Panc1 (cell line): Measurements from ENCODE around the gene CAMK4. TPM values are rescaled to one million over a fixed set of nuclear protein-coding genes. Genes with fewer than 3 reads are reported as not detected.

ENCODE experiments used
- ATAC-seq: fragments of 200-7000 bp; cut with Tn5 transposase; 2 replicates; pipeline ENCODE4 v1.9.1; 2020; ENCODE audit warnings: mild to moderate bottlenecking, moderate library complexity
- BruUV-seq: library from RNA; stranded (reverse); fragments of 400-500 nt; replicated peaks from 2 replicates; lab custom pipeline; 2021; lab: Mats Ljungman, UMichigan
- CTCF ChIA-PET: fragments of 300-600 bp; sonication (Branson Sonifier 250); formaldehyde crosslinking; loops from one replicate; lab custom pipeline; 2022; ENCODE audit warnings: antibody characterized with exemption; lab: Charles Lee
- POLR2A ChIA-PET: fragments of 300-600 bp; sonication (Branson Sonifier 250); formaldehyde crosslinking; loops from one replicate; lab custom pipeline; 2022; ENCODE audit warnings: antibody characterized with exemption; lab: Charles Lee
- DNase-seq: peaks from one replicate; pipeline ENCODE4 v3.0.0-alpha.2; 2010; ENCODE audit warnings: low read depth, low spot score
- H3K27ac ChIP-seq: 2 replicates; pipeline ENCODE4 v1.5.1; 2011; ENCODE audit warnings: mild to moderate bottlenecking, low read length, inconsistent platforms
- H3K27me3 ChIP-seq: fragments of 200-500 bp; sonication (Bioruptor generic); 2 replicates; pipeline ENCODE4 v1.6.0; 2014; ENCODE audit warnings: low read length, inconsistent platforms; ENCODE audit not compliant: control insufficient read depth, insufficient read depth
- H3K36me3 ChIP-seq: fragments of 200-500 bp; sonication (Bioruptor generic); 2 replicates; pipeline ENCODE4 v1.5.1; 2014; ENCODE audit warnings: inconsistent platforms, mild to moderate bottlenecking, low read length, moderate library complexity; ENCODE audit not compliant: control insufficient read depth, insufficient read depth
- H3K4me1 ChIP-seq: 2 replicates; pipeline ENCODE4 v1.5.1; 2011; ENCODE audit warnings: inconsistent platforms, mild to moderate bottlenecking, low read length, moderate library complexity; ENCODE audit not compliant: control insufficient read depth, insufficient read depth
- H3K4me3 ChIP-seq, 2 experiments: 2 replicates each; pipeline ENCODE4 v1.5.1; 2011 to 2012; ENCODE audit warnings: low read depth in 2 of 2, low read length in 2 of 2, mild to moderate bottlenecking in 2 of 2, inconsistent platforms in 1 of 2, moderate library complexity in 1 of 2
- H3K9me3 ChIP-seq: fragments of 200-500 bp; sonication (Bioruptor generic); 2 replicates; pipeline ENCODE4 v1.5.1; 2014; ENCODE audit warnings: low read depth, mild to moderate bottlenecking, inconsistent platforms, low read length, moderate library complexity; ENCODE audit not compliant: control insufficient read depth, insufficient read depth
- POLR2AphosphoS5 ChIP-seq: IDR thresholded peaks from 2 replicates; pipeline ENCODE4 v1.6.1; 2012; ENCODE audit warnings: mild to moderate bottlenecking, low read depth, low read length, moderate library complexity
- SIN3A ChIP-seq: IDR thresholded peaks from 2 replicates; pipeline ENCODE4 v1.6.1; 2012; ENCODE audit warnings: low read depth, mild to moderate bottlenecking, low read length, moderate library complexity, borderline replicate concordance; ENCODE audit not compliant: insufficient read depth
- TCF7L2 ChIP-seq: IDR thresholded peaks from 2 replicates; pipeline ENCODE4 v1.6.1; 2011; ENCODE audit warnings: mild to moderate bottlenecking, low read depth, low read length, inconsistent platforms
- in situ Hi-C: cut with HindIII; loops from 2 replicates; pipeline ENCODE4 v1.10.0; 2016; ENCODE audit warnings: low sequenced_read_pairs, low pct_unique_long_range_greater_than_20kb
- intact Hi-C: fragments of 100-400 bp; cut with micrococcal nuclease; formaldehyde crosslinking; loops from one replicate; pipeline ENCODE4 v1.10.0; 2022; ENCODE audit not compliant: unreplicated experiment
- total RNA-seq: library from RNA; stranded (reverse); gene quantifications from one replicate; pipeline ENCODE4 v1.2.1, GENCODE V29; 2021; ENCODE audit not compliant: unreplicated experiment
- TF ChIP-seq, protein P1 (sequence below): fragments of 450-650 bp; IDR thresholded peaks from 2 replicates; pipeline ENCODE4 v1.5.1; 2017; ENCODE audit warnings: mild to moderate bottlenecking
- TF ChIP-seq, protein P2 (sequence below), 2 experiments: IDR thresholded peaks; 2 replicates each; pipeline ENCODE4 v1.6.1; 2011 to 2012; ENCODE audit warnings: low read depth in 2 of 2, control low read depth in 1 of 2, low read length in 1 of 2, mild to moderate bottlenecking in 1 of 2, moderate library complexity in 1 of 2; ENCODE audit not compliant: insufficient read depth in 1 of 2

Gene CAMK4
- total RNA-seq, 1 experiment from 2014 or later, result 0.39 TPM

GRCh38 chr5:111478898-111479297 lies 254.7 kb downstream of the CAMK4 start:
- H3K4me3 ChIP-seq, result no peak overlapping the region
- no peak for DNase-seq
- no peaks in the 10 kb centered on the region for H3K4me1 ChIP-seq
- ChIA-PET POLR2A (no interaction called here), CTCF (no interaction called here)
- no peak for ATAC-seq
- H3K36me3 ChIP-seq, result no peaks in the 10 kb centered on the region
- no peaks in the 10 kb centered on the region for H3K9me3 ChIP-seq
- H3K27ac ChIP-seq, result no peak overlapping the region
- intact Hi-C loops (loop anchor here (10.0 kb wide), 1 partner anchor 324 kb away; no protein-coding TSS in a partner anchor), in situ Hi-C loops (no loop called here)
- no TSS peak for BruUV-seq
- TF ChIP-seq SIN3A (no peak), POLR2AphosphoS5 (no peak), TCF7L2 (no peak)
- TF ChIP-seq, protein P1, sequence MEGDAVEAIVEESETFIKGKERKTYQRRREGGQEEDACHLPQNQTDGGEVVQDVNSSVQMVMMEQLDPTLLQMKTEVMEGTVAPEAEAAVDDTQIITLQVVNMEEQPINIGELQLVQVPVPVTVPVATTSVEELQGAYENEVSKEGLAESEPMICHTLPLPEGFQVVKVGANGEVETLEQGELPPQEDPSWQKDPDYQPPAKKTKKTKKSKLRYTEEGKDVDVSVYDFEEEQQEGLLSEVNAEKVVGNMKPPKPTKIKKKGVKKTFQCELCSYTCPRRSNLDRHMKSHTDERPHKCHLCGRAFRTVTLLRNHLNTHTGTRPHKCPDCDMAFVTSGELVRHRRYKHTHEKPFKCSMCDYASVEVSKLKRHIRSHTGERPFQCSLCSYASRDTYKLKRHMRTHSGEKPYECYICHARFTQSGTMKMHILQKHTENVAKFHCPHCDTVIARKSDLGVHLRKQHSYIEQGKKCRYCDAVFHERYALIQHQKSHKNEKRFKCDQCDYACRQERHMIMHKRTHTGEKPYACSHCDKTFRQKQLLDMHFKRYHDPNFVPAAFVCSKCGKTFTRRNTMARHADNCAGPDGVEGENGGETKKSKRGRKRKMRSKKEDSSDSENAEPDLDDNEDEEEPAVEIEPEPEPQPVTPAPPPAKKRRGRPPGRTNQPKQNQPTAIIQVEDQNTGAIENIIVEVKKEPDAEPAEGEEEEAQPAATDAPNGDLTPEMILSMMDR, result no peak
- TF ChIP-seq, protein P2, sequence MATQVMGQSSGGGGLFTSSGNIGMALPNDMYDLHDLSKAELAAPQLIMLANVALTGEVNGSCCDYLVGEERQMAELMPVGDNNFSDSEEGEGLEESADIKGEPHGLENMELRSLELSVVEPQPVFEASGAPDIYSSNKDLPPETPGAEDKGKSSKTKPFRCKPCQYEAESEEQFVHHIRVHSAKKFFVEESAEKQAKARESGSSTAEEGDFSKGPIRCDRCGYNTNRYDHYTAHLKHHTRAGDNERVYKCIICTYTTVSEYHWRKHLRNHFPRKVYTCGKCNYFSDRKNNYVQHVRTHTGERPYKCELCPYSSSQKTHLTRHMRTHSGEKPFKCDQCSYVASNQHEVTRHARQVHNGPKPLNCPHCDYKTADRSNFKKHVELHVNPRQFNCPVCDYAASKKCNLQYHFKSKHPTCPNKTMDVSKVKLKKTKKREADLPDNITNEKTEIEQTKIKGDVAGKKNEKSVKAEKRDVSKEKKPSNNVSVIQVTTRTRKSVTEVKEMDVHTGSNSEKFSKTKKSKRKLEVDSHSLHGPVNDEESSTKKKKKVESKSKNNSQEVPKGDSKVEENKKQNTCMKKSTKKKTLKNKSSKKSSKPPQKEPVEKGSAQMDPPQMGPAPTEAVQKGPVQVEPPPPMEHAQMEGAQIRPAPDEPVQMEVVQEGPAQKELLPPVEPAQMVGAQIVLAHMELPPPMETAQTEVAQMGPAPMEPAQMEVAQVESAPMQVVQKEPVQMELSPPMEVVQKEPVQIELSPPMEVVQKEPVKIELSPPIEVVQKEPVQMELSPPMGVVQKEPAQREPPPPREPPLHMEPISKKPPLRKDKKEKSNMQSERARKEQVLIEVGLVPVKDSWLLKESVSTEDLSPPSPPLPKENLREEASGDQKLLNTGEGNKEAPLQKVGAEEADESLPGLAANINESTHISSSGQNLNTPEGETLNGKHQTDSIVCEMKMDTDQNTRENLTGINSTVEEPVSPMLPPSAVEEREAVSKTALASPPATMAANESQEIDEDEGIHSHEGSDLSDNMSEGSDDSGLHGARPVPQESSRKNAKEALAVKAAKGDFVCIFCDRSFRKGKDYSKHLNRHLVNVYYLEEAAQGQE (IDR thresholded peaks at IDR 0.05; ENCODE audit: insufficient read depth in 1 of 2, low read depth in 2 of 2, low read length in 1 of 2), result no peak
- no peaks in the 10 kb centered on the region for H3K27me3 ChIP-seq

DNA sequence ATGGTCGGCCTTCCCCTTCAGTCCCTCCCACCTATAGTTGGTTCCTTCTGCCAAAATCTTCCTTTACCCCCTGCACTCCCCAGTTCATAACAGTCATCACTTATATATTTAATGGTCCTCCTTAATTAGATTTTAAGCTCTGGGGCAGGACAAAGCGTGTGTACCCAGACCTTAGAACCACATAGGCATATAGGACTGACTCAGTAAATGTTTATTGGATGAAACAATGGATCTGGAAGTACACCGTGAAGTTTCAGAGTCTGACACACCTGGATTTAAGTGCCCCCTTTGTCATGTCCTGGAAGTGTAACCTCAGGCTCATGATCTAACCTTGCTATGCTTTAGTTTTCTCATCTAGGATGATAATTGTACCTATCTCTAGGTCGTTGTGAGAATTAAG lies 256.2 kb downstream of the CAMK4 start:
- H3K27me3 ChIP-seq, result no peaks in the 10 kb centered on the region
- DNase-seq (no peak), ATAC-seq (no peak)
- in situ Hi-C loops (no loop called here), intact Hi-C loops (no loop called here)
- no peak overlapping the region for H3K4me3 ChIP-seq
- POLR2A ChIA-PET, result no interaction called here
- BruUV-seq, result no TSS peak
- H3K4me1 ChIP-seq, result no peaks in the 10 kb centered on the region
- CTCF ChIA-PET, result no interaction called here
- no peaks in the 10 kb centered on the region for H3K36me3 ChIP-seq
- H3K9me3 ChIP-seq, result no peaks in the 10 kb centered on the region
- TF ChIP-seq, protein P1, result no peak
- TF ChIP-seq TCF7L2, result no peak
- no peak for TF ChIP-seq SIN3A
- TF ChIP-seq POLR2AphosphoS5, result no peak
- TF ChIP-seq, protein P2 (IDR thresholded peaks at IDR 0.05; ENCODE audit: insufficient read depth in 1 of 2, low read depth in 2 of 2, low read length in 1 of 2), result no peak
- H3K27ac ChIP-seq, result no peak overlapping the region
